Left lung (tissue), 10 donors: ENCODE data around the gene CTSK. TPM values are rescaled to one million over a fixed set of nuclear protein-coding genes. Genes with fewer than 3 reads are reported as not detected.
A peak's percentile ranks its signal among the peaks of the same experiment; 100 is the strongest.

Experiments
- ATAC-seq: fragments of 200-7000 bp; cut with Tn5 transposase; one replicate; pipeline ENCODE4 v1.9.1; 2020; ENCODE audit warnings: moderate library complexity
- DNase-seq, 4 donors: peaks; one replicate each; pipeline ENCODE4 v3.0.0-alpha.2; 2013 to 2020
- H3K27ac ChIP-seq, 2 donors: fragments of 200-600 bp; sonication (generic) in 1 of 2; one replicate each; pipeline versions ENCODE4 v1.5.0 to v1.8.0; 2020 to 2021
- H3K27me3 ChIP-seq, 2 donors: fragments of 200-600 bp; sonication (generic) in 1 of 2; one replicate each; pipeline versions ENCODE4 v1.5.0 to v1.8.0; 2020 to 2021
- H3K36me3 ChIP-seq, 2 donors: fragments of 200-600 bp; sonication (generic) in 1 of 2; one replicate each; pipeline versions ENCODE4 v1.5.0 to v1.8.0; 2020 to 2021
- H3K4me1 ChIP-seq, 2 donors: fragments of 200-600 bp; one replicate each; pipeline ENCODE4 v1.8.0; 2021
- H3K4me3 ChIP-seq, 2 donors: fragments of 200-600 bp; sonication (generic) in 1 of 2; one replicate each; pipeline versions ENCODE4 v1.5.0 to v1.8.0; 2020 to 2021; ENCODE audit warnings: mild to moderate bottlenecking in 1 of 2
- H3K9me3 ChIP-seq, 2 donors: fragments of 200-600 bp; sonication (generic) in 1 of 2; one replicate each; pipeline versions ENCODE4 v1.5.0 to v1.8.0; 2020 to 2021
- intact Hi-C, 2 donors: fragments of 100-400 bp; cut with DNase I; formaldehyde crosslinking; loops; one replicate each; pipeline versions ENCODE4 v1.11.2 to v1.14.2; 2022
- polyA plus RNA-seq, 6 donors: library from polyadenylated mRNA; unstranded; fragments of 120-200 nt; gene quantifications; one replicate each; pipeline ENCODE4 v1.2.1, GENCODE V29; 2013; ENCODE audit not compliant: insufficient read length in 6 of 6
- total RNA-seq, 2 donors: library from RNA; stranded (reverse); fragmentation: NEBNext Ultra II Directional; extraction: Animal tissue kit (Norgen Biotek cat#: 25700); gene quantifications; one replicate each; pipeline ENCODE4 v1.2.1, GENCODE V29; 2021
- TF ChIP-seq, protein P1 (sequence below), 2 donors: fragments of 200-600 bp; sonication (generic) in 1 of 2; IDR thresholded peaks; one replicate each; pipeline versions ENCODE4 v1.5.0 to v1.8.0; 2021; ENCODE audit warnings: antibody characterized with exemption in 2 of 2
- donor health status: DM: no; HTN: yes; CAD: no.
- donor health status: DM: no; HTN: no; CAD: no.

Gene CTSK
- total and polyA plus RNA-seq, 8 donors: 19.9 to 54.5 (median 36.0) TPM

DNA sequence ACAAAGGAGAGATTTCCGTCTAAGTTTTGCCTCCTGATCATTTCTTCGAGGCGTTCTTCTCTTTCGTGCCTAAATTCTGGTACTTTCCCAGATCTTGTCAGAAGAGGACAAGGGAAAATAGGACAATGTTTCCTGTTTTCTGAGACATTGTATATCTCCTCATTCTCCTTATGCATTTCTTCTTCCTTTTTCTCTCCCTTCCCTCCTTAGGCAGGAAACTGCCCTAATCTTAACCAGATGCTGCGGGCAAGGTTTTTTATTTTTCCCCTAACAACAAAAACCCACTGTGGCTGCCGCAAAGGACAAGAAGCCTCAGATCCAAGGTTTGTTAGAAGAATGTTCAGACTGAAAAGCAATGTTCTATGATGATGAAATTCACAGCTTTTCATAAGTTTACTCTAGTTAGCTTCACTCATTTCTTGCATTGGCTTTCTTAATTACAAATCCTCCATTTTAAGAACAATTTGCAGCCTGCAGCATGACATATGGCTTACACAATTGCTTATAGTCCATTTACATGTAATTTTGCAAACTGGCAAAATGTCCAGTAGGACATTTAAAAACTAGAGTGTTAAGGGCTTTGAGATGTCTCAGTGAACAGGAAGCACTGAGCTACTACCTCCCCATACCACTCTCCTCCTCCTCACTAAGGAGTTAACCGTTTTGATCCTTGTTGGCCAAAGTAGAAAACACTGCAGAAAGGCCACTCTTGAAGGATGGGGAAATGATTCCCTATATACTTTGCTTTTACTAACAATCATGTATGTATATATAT is 624 bp downstream of the CTSK start:
- peak; percentile 16 for ATAC-seq
- TF ChIP-seq, protein P1, sequence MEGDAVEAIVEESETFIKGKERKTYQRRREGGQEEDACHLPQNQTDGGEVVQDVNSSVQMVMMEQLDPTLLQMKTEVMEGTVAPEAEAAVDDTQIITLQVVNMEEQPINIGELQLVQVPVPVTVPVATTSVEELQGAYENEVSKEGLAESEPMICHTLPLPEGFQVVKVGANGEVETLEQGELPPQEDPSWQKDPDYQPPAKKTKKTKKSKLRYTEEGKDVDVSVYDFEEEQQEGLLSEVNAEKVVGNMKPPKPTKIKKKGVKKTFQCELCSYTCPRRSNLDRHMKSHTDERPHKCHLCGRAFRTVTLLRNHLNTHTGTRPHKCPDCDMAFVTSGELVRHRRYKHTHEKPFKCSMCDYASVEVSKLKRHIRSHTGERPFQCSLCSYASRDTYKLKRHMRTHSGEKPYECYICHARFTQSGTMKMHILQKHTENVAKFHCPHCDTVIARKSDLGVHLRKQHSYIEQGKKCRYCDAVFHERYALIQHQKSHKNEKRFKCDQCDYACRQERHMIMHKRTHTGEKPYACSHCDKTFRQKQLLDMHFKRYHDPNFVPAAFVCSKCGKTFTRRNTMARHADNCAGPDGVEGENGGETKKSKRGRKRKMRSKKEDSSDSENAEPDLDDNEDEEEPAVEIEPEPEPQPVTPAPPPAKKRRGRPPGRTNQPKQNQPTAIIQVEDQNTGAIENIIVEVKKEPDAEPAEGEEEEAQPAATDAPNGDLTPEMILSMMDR (IDR thresholded peaks at IDR 0.05): no peak
- Histone ChIP-seq H3K27me3 (no peaks in the 10 kb centered on the region), H3K36me3 (peaks cover 0 to 35% of the 10 kb centered on the region in 2 donors), H3K4me1 (peaks cover 8 to 22% of the 10 kb centered on the region in 2 donors), H3K4me3 (peak overlapping the region in 1 of 2 donors; percentile 12), H3K9me3 (no peaks in the 10 kb centered on the region), H3K27ac (peak overlapping the region in 1 of 2 donors; percentile 51)
- intact Hi-C loops: no loop called here
- no peak for DNase-seq

DNA sequence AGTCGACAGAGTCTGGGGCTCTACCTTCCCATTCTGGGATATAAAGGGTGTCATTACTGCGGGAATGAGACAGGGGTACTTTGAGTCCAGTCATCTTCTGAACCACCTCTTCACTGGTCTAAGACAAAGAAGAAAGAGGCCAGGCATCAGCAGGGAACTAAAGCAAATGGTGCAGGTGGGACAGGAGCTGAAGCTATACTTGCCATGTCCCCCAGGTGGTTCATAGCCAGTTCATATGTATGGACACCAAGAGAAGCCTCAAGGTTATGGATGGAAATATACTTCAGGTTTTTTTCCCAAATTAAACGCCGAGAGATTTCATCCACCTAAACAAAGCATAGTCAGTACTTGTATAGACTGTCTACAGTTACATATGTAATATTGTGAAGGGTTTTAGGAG is 2.2 kb downstream of the CTSK start:
- no peak for DNase-seq
- no peak for ATAC-seq
- peaks cover 8 to 22% of the 10 kb centered on the region in 2 donors for H3K4me1 ChIP-seq
- intact Hi-C loops: no loop called here
- TF ChIP-seq, protein P1 (IDR thresholded peaks at IDR 0.05): no peak
- no peak overlapping the region for H3K4me3 ChIP-seq
- peaks cover 0 to 22% of the 10 kb centered on the region in 2 donors for H3K36me3 ChIP-seq
- H3K27ac ChIP-seq: no peak overlapping the region
- H3K27me3 ChIP-seq: no peaks in the 10 kb centered on the region
- no peaks in the 10 kb centered on the region for H3K9me3 ChIP-seq

DNA sequence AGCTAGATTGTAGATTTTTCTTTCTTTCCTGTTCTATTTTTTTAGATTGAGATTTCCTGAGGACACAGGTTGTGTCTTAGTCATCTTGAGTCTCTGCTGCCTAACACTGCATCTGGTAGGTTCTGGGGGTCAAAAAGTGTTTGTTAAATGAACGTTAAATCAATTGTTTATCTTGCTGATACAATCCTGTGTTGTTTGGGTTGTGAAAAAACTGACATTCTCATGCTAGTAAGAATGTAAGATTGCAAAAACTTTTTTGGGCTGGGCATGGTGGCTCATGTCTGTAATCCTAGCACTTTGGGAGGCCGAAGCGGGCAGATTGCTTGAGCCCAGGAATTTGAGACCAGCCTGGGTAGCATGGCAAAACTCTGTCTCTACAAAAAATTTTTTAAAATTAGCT is 3.4 kb downstream of the CTSK start:
- Histone ChIP-seq H3K36me3 (peaks cover 0 to 18% of the 10 kb centered on the region in 2 donors), H3K4me1 (peaks cover 8 to 22% of the 10 kb centered on the region in 2 donors), H3K27ac (no peak overlapping the region), H3K4me3 (no peak overlapping the region), H3K27me3 (no peaks in the 10 kb centered on the region), H3K9me3 (no peaks in the 10 kb centered on the region)
- TF ChIP-seq, protein P1 (IDR thresholded peaks at IDR 0.05): no peak
- ATAC-seq: no peak
- DNase-seq: no peak
- intact Hi-C loops: no loop called here

DNA sequence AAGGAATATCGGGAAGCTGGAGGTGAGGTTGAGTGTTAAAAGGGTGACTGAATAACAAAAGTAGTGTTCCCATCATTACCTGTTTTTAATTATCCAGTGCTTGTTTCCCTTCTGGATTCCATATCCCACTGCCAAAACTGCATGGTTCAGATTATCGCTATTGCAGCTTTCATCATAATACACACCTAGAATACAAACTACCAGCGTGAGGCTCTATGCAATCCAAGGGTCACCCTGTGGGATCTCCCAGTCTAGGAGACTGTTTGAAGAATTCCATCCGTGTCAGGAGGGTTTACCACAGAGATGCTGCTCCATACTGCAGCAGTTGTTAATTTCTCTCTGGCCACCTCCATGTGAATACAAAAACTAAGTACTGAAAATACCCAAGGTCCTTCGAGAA is 9.0 kb downstream of the CTSK start:
- Histone ChIP-seq H3K4me3 (no peak overlapping the region), H3K27me3 (no peaks in the 10 kb centered on the region), H3K36me3 (peaks cover 6 to 66% of the 10 kb centered on the region in 2 donors), H3K4me1 (peaks cover 0 to under 1% of the 10 kb centered on the region in 2 donors), H3K9me3 (no peaks in the 10 kb centered on the region), H3K27ac (no peak overlapping the region)
- intact Hi-C loops: no loop called here
- DNase-seq: no peak
- ATAC-seq: no peak
- TF ChIP-seq, protein P1 (IDR thresholded peaks at IDR 0.05): no peak

DNA sequence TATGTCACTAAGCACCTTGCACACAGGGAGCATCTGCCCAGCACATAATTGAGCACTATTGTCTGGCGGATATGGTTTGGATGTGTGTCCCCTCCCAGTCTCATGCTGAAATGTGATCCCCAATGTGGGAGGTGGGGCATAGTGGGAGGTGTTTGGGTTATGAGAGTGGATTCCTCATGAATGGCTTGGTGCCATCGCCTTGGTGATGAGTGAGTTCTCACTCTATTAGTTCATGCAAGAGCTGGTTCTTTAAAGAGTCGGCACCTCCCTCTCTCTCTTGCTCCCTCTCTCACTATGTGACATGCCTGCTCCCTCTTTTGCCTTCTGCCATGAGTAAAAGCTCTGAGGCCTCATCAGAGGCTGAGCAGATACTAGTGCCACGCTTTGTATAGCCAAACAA is 9.5 kb downstream of the CTSK start:
- no peak overlapping the region for H3K4me3 ChIP-seq
- TF ChIP-seq, protein P1 (IDR thresholded peaks at IDR 0.05): no peak
- H3K9me3 ChIP-seq: no peaks in the 10 kb centered on the region
- peaks cover 0 to 6% of the 10 kb centered on the region in 2 donors for H3K4me1 ChIP-seq
- H3K27ac ChIP-seq: no peak overlapping the region
- intact Hi-C loops: no loop called here
- no peaks in the 10 kb centered on the region for H3K27me3 ChIP-seq
- DNase-seq (no peak), ATAC-seq (no peak)
- peaks cover 6 to 61% of the 10 kb centered on the region in 2 donors for H3K36me3 ChIP-seq
